Measurements from ENCODE around the gene ZDHHC15. TPM values are rescaled to one million over a fixed set of nuclear protein-coding genes. Genes with fewer than 3 reads are reported as not detected.
"Not testable (repeated sequence)": the region's sequence is repeated elsewhere in the genome, so short reads cannot be mapped to it uniquely, and the experiment has no call there.

ZDHHC15 gene
- total RNA-seq, 1 donor from 2014 or later: 0.15 TPM

DNA sequence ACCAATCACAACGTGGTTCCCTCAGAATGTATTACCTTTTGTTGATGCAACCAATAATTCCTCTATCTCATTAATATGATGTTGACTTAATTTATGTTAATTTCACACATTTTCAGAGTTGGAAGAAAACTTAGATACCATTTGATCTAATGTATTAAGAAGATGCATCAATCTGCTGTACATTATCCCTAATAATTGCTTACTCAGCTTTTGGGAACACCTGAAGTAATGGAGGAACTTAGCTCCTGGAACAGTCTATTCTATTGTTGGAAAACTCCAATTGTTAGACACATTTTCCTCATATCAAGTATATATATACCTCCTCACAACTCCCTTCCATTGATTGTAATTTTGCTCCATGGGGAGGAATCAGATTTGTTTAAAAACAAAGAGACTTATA is 38.9 kb downstream of the ZDHHC15 start:
- DNase-seq (ENCODE audit: low spot score): no peak
- Mint-ChIP-seq H3K27me3 (ENCODE audit: low read depth) (no peaks in the 10 kb centered on the region), H3K27ac (ENCODE audit: unreplicated experiment) (no peak overlapping the region), H3K4me3 (ENCODE audit: unreplicated experiment) (no peak overlapping the region), H3K36me3 (ENCODE audit: low read depth) (no peaks in the 10 kb centered on the region), H3K4me1 (ENCODE audit: low read depth) (no peaks in the 10 kb centered on the region), H3K9me3 (ENCODE audit: low read depth) (peaks cover 38% of the 10 kb centered on the region)
- TF ChIP-seq, protein P1, sequence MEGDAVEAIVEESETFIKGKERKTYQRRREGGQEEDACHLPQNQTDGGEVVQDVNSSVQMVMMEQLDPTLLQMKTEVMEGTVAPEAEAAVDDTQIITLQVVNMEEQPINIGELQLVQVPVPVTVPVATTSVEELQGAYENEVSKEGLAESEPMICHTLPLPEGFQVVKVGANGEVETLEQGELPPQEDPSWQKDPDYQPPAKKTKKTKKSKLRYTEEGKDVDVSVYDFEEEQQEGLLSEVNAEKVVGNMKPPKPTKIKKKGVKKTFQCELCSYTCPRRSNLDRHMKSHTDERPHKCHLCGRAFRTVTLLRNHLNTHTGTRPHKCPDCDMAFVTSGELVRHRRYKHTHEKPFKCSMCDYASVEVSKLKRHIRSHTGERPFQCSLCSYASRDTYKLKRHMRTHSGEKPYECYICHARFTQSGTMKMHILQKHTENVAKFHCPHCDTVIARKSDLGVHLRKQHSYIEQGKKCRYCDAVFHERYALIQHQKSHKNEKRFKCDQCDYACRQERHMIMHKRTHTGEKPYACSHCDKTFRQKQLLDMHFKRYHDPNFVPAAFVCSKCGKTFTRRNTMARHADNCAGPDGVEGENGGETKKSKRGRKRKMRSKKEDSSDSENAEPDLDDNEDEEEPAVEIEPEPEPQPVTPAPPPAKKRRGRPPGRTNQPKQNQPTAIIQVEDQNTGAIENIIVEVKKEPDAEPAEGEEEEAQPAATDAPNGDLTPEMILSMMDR (IDR thresholded peaks at IDR 0.05): no peak

DNA sequence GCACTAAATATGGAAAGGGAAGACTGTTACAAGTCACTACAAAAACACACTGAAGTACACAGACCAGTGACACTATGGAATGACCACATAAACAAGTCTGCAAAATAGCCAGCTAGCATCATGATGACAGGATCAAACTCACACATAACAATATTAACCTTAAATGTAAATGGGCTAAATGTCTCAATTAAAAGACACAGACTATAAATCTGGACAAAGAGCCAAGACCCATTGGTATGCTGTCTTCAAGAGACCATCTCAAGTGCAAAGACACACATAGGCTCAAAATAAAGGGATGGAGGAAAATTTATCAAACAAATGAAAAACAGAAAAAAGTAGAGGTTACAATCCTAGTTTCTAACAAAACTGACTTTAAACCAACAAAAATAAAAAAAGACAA is 61.1 kb downstream of the ZDHHC15 start:
- H3K27ac Mint-ChIP-seq (ENCODE audit: unreplicated experiment); H3K27me3 Mint-ChIP-seq (ENCODE audit: low read depth); DNase-seq (ENCODE audit: low spot score); H3K4me1 Mint-ChIP-seq (ENCODE audit: low read depth); H3K4me3 Mint-ChIP-seq (ENCODE audit: unreplicated experiment); H3K36me3 Mint-ChIP-seq (ENCODE audit: low read depth): not testable (repeated sequence)
- peaks cover 65% of the 10 kb centered on the region for H3K9me3 Mint-ChIP-seq (ENCODE audit: low read depth)

DNA sequence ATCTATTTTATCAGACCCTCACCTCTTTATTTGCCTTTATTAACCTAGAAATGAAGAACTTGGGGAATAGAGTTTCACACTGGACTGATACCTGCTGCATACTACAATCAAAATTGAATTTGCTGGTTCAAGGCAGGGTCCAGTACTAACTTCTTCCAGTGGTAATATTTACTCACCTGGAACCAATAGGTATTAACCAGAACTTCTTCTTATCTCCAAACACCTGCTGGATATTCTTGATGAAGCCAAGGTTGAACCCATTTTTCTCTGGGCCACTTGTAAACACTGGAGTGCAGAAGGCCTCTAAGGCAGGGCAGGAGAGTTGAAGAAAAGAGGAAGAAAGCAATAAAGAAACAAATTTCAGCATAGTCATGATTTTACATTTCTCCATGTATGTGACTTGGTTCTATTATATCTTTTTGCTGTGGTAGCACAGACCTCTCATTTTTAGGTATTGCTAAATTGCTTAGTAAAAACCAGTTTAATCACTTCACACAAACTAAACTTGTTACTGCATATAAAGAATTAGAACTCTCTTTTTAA is 101.1 kb downstream of the ZDHHC15 start:
- no peak overlapping the region for H3K27ac Mint-ChIP-seq (ENCODE audit: unreplicated experiment)
- H3K4me3 Mint-ChIP-seq (ENCODE audit: unreplicated experiment): no peak overlapping the region
- H3K4me1 Mint-ChIP-seq (ENCODE audit: low read depth): no peaks in the 10 kb centered on the region
- no peak for DNase-seq (ENCODE audit: low spot score)
- TF ChIP-seq, protein P1 (IDR thresholded peaks at IDR 0.05): no peak
- peaks cover 12% of the 10 kb centered on the region for H3K9me3 Mint-ChIP-seq (ENCODE audit: low read depth)
- no peaks in the 10 kb centered on the region for H3K27me3 Mint-ChIP-seq (ENCODE audit: low read depth)
- no peaks in the 10 kb centered on the region for H3K36me3 Mint-ChIP-seq (ENCODE audit: low read depth)

DNA sequence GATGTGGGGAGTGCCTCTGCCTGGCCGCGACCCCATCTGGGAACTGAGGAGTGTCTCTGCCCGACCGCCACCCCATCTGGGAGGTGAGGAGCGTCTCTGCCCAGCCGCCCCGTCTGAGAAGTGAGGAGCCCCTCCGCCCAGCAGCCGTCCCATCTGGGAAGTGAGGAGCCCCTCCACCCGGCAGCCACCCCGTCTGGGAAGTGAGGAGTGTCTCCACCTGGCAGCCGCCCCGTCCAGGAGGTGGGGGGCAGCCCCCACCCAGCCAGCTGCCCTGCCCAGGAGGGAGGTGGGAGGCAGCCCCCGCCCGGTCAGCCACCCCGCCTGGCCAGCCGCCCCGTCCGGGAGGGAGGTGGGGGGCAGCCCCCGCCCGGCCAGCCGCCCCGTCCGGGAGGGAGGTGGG is 115.7 kb downstream of the ZDHHC15 start:
- H3K4me3 Mint-ChIP-seq (ENCODE audit: unreplicated experiment): not testable (repeated sequence)
- H3K9me3 Mint-ChIP-seq (ENCODE audit: low read depth): peaks cover 65% of the 10 kb centered on the region

DNA sequence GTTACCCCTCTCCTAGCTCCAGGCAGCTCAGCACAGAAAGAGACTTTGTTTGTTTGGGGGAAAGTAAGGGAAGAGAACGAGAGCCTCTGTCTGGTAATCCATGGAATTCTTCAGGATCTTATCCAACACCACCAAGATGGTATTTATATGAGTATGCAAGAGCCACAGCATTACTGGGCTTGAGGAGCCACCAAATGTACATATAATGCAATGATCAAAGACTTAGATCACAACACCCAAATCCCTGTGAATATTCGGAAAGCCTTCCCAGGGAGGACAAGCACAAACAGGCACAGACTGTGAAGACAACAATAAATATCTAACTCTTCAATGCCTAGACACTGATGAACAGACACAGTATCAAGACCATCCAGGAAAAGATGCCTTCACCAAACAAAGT is 132.4 kb downstream of the ZDHHC15 start:
- Mint-ChIP-seq H3K4me3 (ENCODE audit: unreplicated experiment) (no peak overlapping the region), H3K27ac (ENCODE audit: unreplicated experiment) (no peak overlapping the region), H3K36me3 (ENCODE audit: low read depth) (peaks cover 3% of the 10 kb centered on the region), H3K9me3 (ENCODE audit: low read depth) (peaks cover 76% of the 10 kb centered on the region), H3K27me3 (ENCODE audit: low read depth) (no peaks in the 10 kb centered on the region), H3K4me1 (ENCODE audit: low read depth) (no peaks in the 10 kb centered on the region)
- TF ChIP-seq, protein P1 (IDR thresholded peaks at IDR 0.05): no peak
- DNase-seq (ENCODE audit: low spot score): no peak

More for the DNA sequence above, 115.7 kb downstream of the ZDHHC15 start:
- not testable (repeated sequence) for H3K27me3 Mint-ChIP-seq (ENCODE audit: low read depth); H3K36me3 Mint-ChIP-seq (ENCODE audit: low read depth); H3K27ac Mint-ChIP-seq (ENCODE audit: unreplicated experiment); DNase-seq (ENCODE audit: low spot score); H3K4me1 Mint-ChIP-seq (ENCODE audit: low read depth)

DNA sequence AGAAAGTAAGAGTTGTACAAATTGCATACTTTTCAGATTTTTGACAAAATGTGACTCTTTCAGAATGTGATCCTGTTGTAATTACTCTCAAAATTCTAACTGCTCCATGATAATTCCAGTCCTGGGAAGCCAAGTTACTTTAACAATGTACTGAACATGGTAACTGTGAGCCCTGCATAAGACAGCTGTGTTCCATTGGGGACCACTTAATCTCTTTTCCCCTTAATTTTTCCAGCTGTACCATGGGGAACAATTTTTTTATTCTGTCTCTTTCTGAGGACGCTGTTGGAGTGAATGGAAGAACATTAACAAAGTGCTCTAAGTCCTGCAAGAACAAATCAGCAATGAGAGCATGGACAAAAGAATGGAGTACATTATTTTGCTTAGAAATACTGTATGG is 153.1 kb downstream of the ZDHHC15 start:
- Mint-ChIP-seq H3K4me3 (ENCODE audit: unreplicated experiment) (no peak overlapping the region), H3K27ac (ENCODE audit: unreplicated experiment) (no peak overlapping the region), H3K27me3 (ENCODE audit: low read depth) (no peaks in the 10 kb centered on the region), H3K36me3 (ENCODE audit: low read depth) (no peaks in the 10 kb centered on the region), H3K9me3 (ENCODE audit: low read depth) (peaks cover 10% of the 10 kb centered on the region), H3K4me1 (ENCODE audit: low read depth) (peaks cover 2% of the 10 kb centered on the region)
- DNase-seq (ENCODE audit: low spot score): no peak
- TF ChIP-seq, protein P1 (IDR thresholded peaks at IDR 0.05): no peak

Data from chondrocyte (in vitro differentiated cells).